ENCODE data around the gene CASTOR1.
"Not testable (repeated sequence)": the region's sequence is repeated elsewhere in the genome, so short reads cannot be mapped to it uniquely, and the experiment has no call there.

Gene CASTOR1

DNA sequence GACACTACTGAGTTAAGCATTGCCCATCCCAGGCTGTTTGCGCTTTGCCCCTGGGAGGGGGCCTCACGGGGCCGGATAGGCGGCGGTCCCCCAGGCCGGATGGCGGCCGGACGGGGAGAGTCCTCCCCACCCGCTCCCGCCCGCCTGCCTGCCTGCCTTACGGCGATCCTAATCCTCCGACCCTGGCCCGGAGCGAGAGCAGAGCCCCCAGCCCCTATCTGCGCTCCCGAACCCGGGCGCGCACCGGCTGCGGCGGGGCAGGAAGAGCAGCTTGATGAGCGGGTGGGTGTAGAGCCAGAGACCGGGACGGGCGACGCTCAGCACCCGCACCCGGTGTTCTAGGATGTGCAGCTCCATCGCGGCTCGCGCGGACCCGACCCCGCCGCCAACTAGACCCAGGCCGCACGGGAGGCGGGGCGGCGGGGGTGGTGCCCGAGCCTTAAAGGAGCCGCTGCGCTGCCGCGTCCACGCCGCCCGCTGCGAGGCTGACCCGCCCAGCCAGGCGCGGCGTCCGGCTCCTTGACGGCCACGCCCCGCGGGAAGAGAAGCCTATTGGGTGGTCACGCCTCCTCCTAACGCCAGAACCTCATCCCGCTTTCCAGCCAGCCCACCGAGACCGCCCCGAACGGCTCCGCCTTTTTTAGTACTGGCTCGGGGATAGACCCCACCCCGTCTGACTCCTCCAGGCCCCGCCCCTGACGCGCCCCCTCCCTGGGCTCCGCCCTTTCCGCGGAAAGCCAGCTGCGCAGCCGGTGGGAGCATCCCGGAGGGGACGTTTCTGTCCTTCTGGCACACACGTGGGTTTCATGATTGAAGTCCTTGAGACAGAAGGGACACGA lies at the start of gene CASTOR1:
Gene CASTOR1 (minus strand): TSS at position 365 of the 839 bp plus-strand sequence. CDS start 8 bp downstream, at position 357.
- DNase-seq = peak; percentile 95

DNA sequence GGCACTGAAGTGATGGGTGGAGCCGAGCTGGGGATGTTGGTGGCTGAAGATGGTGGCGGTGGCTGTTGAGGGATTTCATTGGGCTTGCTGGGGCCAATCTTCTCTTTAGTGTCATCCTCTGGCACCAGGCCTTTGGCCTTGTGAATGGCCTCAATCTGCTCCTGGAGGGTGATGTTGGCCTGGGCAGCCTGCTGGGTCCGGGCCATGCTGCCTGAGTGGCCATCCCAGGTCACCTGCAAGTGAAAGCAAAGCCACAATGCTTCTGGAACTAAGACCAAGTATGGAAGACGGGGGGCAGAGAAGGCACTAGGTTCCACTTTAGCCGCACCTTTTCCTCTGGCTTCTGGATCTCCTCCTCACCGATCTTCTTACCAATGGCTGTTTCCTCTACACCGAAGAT lies 49.5 kb upstream of the CASTOR1 start:
- no peak for DNase-seq

DNA sequence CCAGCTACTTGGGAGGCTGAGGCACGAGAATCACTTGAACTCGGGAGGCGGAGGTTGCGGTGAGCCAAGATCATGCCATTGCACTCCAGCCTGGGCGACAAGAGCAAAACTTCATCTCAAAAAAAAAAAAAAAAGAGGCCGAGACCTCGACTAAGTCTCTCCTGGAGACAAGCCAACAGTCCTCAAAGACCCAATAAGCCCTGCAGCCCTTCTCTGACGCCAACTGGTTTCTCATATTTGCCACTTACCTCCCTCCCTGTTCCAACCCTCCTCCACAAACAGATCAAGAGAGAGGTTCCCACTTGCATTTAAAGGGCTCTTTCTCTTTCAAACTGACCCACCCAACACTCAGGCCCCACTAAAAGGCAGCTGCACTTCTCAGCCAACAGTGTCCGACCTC lies 49.0 kb upstream of the CASTOR1 start:
- DNase-seq = not testable (repeated sequence)

DNA sequence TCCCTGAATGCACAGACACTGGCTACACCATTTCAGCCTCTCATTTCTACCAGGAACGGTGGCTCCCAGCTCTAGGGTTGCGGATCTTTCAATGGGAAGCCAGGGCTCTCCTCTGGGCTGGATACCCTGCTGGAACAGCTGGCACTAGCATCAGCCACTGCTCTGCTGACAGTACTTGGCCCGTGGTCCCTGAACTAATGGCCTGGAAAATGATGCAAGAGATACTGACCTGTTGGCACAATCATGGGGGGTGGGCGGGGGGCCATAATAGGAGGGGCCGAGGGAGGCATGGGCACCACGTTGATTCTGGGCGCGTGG lies 48.1 kb upstream of the CASTOR1 start:
- no peak for DNase-seq

DNA sequence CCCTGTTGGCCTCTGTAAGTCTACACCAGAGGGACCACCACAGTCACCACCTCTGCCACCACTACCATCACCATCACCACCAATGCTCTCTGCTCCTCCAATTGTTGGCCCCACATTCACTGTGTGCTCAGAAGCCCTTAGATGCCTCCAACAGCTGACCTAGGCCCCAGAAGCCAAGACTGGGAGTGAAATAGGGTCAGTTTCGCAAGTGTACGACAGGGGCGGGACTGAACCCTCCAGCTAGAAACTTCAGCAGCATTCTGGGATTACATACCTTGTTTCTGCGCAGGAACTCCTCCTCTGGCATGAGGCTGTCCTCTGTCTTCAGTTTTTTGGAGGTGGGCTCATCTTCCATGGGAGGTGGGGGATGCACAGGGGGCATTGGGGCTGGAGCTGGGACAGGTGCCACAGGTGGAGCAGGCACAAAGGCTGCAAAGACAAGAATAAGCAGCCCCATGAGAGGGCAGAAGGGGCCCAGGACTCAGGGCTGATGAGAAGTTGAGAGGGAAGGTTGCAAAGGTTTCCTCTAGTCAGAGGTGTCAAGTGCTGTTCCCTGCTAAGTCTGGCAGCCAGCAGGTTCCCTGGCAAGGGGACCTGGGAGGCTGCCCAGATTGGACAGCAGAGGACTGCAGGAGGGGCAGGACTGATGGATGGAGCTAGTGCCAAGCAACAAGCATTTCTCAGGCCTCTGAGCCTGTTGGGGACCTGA lies 47.6 kb upstream of the CASTOR1 start:
- no peak for DNase-seq

DNA sequence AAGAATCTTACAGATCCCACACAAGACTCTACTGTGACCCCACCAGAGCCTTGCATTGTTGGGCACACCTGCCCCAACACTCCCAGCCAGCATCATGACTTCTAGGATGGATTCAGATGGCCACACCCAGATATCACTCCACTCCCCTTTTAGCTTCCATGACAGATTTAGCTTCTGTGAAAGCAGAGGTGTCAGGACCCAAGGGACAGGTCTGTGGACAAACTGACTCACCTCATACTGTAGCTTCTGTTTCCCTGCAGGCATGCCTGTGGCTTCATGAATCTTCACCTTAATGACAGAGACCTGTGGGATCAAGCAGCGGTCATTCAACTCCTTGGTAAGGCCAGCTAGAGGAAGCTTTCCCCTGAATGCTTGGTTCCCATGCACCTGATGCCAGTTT lies 45.9 kb upstream of the CASTOR1 start:
- DNase-seq = no peak

DNA sequence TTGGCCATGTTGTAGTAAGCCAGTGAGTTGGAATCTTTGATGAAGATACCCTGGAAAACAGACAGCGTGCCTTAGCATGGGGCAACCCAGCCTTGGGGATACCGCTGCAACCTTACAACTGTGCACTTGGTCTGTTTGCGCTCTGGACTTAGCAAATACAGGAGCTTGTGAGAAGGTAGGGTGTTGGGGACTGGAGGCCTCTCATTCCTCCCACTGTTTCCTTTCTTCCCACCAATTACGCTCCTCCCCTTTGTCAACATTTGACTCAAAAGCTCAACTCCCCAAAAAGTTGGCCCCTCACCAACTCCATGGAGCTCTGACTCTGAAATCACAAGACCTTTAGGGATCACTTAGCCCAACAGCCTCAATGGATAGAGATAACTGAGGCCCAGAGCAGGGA lies 45.3 kb upstream of the CASTOR1 start:
- no peak for DNase-seq

DNA sequence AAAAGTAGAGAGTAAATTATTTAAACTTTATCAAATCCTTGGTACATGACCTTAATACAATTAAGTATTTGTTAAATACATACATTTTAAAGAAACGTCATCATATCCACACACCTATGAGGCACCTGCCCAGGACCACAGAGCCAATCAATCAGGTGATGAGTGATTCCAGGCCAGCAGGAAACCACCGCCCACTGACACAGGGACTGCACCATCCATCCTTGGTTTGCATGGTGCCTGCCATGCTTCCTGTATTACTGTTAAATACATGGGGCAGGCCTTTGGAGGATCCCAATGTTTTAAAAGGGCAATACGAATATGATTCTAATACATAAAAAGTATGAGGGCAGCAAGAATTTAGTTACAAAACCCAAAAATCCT lies 44.4 kb upstream of the CASTOR1 start:
- no peak for DNase-seq

DNA sequence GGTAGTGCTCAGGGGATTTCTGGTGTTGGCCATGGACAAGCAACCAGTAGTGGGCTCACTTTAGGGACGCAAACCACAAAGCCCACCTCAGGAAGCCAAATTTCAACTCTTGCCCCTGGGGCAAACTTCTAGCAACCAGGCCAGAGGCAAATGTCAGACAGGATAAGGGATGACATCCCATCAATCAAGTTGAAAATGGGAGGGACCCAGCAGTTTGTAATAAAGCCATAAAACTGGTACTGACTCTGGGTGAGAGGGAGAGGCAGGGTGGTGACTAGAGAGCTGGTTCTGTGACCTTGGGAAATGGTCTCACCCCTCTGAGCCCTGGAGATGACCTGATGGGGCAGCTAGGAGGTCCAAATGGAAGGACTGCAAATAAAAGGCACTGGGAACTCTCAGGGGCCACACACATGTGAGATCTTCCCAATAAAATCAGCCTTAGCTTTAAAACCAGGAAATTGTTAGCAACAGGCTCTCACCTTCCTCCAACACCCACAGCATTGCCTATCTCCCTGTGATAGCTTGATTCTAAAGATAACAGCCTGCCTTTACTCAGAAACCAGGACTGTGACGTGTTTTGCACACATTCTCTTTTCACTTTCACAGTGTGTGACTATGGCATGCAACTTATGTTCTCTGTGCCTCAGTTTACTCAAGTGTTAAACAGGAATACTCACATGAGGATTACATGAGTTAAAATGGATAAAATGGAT lies 43.8 kb upstream of the CASTOR1 start:
- no peak for DNase-seq

DNA sequence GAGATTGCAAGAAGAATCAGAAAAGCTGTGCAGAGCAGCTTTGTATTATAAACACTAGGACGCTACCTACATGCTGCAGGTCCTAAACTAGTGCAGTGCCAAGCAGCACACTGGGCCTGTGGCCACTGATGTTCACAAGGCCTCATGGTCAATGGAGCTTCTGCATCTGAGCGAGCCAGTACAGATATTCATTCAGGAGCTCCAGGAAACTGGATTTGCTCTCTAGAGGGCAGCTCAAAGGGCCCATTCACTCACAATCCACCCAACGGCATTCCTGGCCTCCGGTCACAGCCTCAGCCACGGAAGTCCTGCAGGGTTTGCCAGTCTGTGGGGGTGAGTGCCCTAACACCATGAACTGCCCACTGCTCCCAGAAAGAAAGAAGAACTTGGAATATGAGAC lies 43.2 kb upstream of the CASTOR1 start:
- no peak for DNase-seq

DNA sequence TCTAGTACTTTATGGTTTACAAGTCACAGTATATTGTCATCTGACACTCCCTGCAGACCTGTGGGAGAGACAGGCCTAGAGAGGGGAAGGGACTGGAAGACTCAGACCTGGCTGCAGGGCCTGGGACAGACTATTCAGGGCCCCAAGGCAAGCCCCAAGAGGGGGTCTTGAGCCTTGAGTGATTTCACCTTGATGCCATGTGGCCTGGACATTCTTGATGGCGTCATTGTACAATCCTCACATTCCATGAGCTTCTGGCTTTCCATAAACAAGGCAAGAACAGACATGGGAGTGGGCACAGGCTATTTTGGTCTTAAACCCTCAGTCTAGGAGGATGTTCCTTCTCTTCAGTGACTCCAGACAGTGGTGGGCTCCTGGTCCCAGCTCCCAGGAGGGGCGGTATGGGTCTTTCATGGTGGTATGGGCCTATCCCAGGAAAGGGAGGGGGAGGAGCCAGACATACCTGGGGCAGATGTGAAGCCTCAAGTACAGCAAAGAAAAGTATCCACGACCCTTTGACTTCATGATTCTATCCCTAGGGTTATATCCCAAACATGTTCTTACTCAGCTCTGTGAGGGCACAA lies 39.3 kb upstream of the CASTOR1 start:
- DNase-seq = no peak

DNA sequence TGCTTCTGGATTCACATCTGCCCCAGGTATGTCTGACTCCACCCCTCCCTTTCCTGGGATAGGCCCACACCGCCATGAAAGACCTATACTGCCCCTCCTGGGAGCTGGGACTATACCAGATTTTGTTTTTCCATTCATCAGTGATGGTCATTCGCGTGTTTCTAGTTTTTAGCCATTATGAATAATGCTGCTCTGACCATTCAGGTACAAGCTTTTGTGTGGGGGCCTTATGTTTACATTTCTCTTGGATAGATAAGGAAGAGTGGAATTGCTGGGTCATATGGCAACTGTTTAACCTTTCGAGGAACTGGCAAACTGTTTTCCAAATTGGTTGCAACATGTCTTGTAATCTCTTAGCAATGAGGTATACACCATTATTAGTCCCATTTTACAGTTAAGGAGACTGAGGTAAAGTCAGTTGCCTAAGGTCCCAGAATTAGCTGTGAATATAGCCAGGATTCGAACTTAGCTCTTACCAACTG lies 38.6 kb upstream of the CASTOR1 start:
- no peak for DNase-seq

DNA sequence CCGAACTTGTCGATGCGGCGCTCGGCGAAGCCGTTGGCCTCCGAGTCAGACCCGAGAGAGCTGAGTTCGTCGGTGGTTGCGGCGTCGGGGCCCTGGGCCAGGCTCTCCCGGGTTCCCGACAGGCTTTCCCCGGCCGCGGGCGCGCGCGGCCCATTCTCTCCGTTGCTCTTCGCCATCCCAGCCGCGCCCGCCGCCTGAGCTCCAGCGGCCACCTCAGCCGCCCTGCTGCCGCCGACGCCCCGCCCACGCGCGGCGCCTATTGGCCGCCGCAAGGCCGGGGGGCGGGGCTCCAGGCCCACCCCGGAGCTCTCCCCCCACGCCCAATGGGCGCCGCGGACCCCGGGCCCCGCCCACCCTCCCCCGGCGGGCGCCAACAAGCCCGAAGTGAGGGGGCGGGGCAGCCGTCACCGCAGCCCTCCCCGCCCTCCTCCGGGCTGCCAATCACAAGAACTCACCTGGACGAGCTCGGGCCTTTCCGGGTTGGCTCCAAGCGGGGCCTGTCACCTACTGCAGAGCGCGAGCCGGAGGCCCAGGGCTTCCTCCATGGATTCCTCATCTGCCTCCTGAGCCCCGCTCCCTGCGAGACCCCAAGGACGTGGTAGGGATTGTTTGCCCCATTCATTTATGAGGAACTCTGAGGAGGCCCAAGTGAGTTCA lies 37.5 kb upstream of the CASTOR1 start, which contains the start of gene TBC1D10A:
Gene TBC1D10A (minus strand): TSS at position 236 of the 657 bp plus-strand sequence. CDS start 60 bp downstream, at position 176.
- DNase-seq = peak; percentile 92

DNA sequence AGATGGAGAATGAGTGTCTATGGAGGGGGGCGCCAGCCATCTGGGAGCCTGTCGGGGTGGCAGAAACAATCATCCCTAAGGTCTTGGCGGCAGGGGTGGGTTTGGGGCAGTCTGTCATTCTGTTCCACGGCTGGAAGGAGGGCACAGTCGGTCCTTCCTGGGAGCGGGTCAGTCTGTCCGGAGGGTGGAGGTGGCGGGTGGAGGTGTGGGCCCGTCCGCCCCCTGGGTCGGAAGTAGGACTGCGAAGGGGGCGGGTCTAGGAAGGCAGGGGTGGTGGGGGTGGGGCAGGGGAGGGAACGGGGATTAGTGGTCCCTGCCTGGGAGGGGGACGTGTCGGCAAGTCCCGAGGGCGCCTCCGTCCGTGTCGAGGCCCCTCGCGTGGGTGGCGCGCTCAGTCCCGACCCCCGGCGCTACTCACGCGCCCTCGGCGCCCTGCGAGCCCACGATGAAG lies 37.0 kb upstream of the CASTOR1 start:
- DNase-seq = no peak

DNA sequence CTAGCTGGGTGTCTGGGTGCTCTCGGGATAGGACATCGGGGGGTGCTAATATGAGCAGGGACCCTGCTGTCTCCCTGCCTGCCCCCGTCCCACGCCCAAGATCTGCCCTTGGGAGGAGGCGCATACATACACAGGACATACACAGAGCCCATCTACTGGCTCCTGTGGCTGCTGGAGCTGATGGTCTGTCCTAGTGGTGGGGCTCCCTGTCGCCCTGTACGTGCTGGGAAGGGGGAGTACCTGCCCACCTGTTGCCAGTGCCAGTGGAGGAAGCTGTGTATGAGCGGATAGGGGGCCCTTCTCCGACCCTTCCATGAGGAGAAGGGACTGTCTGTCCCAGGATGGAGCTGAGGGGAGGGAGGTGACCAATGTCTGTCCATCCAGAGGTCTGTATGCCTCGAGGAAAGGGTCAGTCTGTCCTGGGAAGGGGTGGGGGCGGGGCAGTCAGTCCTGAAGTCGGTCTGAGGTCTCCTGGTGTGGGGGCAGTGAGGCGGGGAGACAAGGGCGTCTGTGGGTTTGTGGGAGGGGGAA lies 36.5 kb upstream of the CASTOR1 start:
- no peak for DNase-seq

DNA sequence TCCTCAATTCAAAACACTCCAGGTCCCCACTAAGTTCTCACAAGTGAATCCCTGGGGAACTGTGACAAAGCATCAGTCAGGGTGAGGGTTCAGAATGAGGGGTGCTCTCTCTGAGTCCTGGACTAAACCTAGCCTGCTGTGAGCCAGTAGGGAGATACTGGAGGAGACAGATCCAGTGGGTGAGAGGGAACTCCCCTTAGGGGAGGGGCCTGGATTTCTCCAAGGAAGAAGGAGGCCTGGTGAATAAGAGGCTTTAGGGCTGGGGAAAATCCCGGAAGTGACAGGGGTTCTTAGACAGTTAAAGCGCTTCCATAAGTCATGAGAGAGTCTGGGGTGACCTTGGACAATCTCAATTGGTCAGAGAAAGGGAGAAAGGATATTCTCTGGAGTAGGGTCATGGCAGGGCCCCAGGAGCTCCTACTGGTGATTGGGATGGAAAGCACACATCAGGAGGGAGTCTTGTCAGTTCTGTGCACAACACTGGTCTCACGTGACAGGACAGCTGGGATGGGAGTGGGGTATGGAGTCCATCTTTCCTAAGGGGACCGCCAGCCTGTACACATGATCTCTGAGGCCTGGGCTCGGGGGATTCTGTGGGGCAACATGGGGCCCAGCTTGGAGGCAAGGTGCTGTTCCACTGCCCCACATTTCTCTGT lies 35.9 kb upstream of the CASTOR1 start:
- no peak for DNase-seq

DNA sequence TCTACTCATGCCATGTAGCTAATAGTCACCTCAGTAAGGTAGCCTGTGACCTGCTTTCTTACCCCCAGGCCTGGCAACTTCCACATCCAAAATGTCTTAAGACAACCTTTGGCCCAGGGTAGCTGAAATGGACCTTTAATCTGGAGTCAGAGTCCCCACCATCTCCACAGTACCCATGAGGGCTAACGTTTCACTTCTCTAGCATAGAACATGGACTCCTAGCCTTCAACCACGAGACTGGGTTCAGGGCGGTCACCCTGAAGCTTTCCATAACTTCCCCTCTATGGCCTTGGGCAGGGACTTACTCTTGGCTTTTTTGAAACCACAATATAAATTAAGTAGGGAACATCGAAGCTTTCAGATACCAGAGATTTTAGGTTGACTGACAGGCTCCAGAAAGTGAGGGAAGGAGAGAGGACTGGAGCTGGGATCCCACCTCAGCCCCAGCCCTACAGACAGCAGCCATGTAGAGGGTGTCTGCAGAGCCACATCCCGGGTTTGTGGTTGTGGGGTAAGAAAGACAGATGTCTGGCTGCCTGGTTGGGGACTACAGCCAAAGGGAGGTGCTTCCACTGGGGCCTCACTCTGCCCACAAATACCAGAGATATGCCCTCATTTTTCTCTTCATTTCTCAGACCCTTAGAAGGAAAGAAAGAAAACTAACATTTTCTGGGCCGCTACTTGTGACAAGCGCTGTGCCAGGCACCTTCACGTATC lies 34.9 kb upstream of the CASTOR1 start:
- DNase-seq = no peak

DNA sequence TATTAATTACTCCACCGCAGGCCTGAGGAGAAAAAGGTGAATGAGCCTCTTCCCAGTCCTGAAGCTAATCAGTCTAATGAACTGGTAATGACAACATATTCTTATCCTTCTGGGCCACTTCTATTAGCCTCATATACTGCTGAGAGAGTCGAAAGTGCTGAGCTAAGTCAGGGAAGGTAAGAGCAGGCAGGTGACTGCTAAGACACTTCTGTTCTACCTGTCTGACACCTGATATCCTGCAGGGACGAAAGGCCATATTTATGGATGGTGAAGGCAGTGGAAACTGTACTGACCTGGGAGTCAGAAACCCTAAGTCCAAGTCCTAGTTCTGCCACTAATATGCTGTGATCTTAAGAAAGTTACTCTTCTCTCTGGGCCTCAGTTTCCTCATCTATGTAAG lies 33.9 kb upstream of the CASTOR1 start:
- no peak for DNase-seq

DNA sequence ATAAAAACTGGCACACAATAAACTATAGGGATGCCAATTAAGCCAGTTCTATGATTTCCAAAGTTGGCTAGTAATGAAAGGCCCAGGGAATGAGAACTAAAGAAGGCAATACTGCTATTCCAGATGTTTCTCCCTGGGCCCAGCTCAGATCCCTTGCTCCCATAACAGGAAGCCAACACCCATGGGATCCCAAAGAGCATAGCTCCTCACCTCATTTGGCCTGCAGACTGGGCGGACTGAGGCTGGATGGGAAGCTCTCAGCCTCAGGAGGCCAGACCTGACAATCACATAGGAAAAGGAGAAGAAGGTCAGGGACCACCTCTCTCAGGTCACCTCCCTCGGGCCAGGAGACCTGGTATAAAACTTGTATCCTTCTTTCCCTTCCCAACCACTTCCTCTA lies 32.2 kb upstream of the CASTOR1 start:
- DNase-seq = no peak

DNA sequence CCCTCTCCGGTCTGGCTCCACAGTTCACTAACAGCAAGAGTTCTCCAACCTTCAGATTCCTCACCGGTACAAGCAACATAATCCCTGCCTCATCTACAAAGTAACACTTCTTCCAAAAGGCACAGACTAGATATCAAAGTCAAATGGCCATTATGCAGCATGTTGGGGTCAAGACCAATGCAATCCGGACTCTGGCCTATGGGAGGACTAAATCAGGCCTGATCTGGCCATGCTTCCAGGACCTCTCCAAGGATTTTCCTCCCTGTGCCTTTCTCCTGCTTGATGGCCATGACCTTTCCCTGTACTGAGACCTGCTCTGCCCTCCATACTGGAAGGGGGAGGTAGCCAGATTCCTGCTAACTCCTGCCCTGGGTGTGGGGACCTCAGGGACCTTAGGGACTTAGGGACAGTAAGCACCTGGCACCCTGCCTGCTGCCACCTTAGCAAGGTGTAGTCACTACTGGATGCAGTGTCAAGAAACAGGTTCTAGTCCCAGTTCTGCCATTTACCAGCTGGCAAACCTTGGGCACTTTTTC lies 30.8 kb upstream of the CASTOR1 start:
- no peak for DNase-seq

Data from NCI-H1105 treated with DMSO at 0.1 percent for 48 hours (cell line).